Measurements from ENCODE around the gene ZRANB1.

- no peak for TF ChIP-seq CTCF (IDR thresholded peaks at IDR 0.05)
- TF ChIP-seq POLR2A (IDR thresholded peaks at IDR 0.05): no peak
Measured at GRCh38 chr10:125035136-125035535, 93.2 kb downstream of the ZRANB1 start.

Measured in uterus (tissue), 2 donors.